Trophoblast cell (in vitro differentiated cells and primary cell): ENCODE data around the gene TBPL2. TPM values are rescaled to one million over a fixed set of nuclear protein-coding genes. Genes with fewer than 3 reads are reported as not detected.
A peak's percentile ranks its signal among the peaks of the same experiment; 100 is the strongest.

Experiments
- DNase-seq, 2 donors: peaks; one replicate each; pipeline ENCODE4 v3.0.0-alpha.2; 2016
- H2AFZ ChIP-seq: 2 replicates; pipeline ENCODE4 v1.6.1; 2013; ENCODE audit warnings: low read length, moderate library complexity, mild to moderate bottlenecking; ENCODE audit not compliant: insufficient read depth, poor library complexity
- H2AK5ac ChIP-seq: 2 replicates; pipeline ENCODE4 v1.6.1; 2013; ENCODE audit warnings: mild to moderate bottlenecking, low read length
- H2BK120ac ChIP-seq: 2 replicates; pipeline ENCODE4 v1.6.1; 2013; ENCODE audit warnings: low read length, mild to moderate bottlenecking, moderate library complexity; ENCODE audit not compliant: insufficient read depth, poor library complexity
- H2BK12ac ChIP-seq: 2 replicates; pipeline ENCODE4 v1.6.1; 2013; ENCODE audit warnings: mild to moderate bottlenecking, low read length, moderate library complexity
- H2BK5ac ChIP-seq: 2 replicates; pipeline ENCODE4 v1.6.1; 2013; ENCODE audit warnings: low read length, low read depth, moderate library complexity, mild to moderate bottlenecking; ENCODE audit not compliant: poor library complexity
- H3K14ac ChIP-seq: 2 replicates; pipeline ENCODE4 v1.6.1; 2013; ENCODE audit warnings: mild to moderate bottlenecking, low read length
- H3K18ac ChIP-seq: 2 replicates; pipeline ENCODE4 v1.6.1; 2013; ENCODE audit warnings: mild to moderate bottlenecking, low read length
- H3K23ac ChIP-seq: 2 replicates; pipeline ENCODE4 v1.6.1; 2013; ENCODE audit warnings: low read length
- H3K27ac ChIP-seq: 2 replicates; pipeline ENCODE4 v1.5.1; 2013; ENCODE audit warnings: low read depth, mild to moderate bottlenecking, inconsistent platforms, low read length, moderate library complexity
- H3K27me3 ChIP-seq: 2 replicates; pipeline ENCODE4 v1.6.1; 2013; ENCODE audit warnings: inconsistent platforms, mild to moderate bottlenecking, low read length, moderate library complexity; ENCODE audit not compliant: insufficient read depth
- H3K36me3 ChIP-seq, 2 experiments: 1 replicate in 1 of 2; 2 replicates in 1 of 2; pipeline ENCODE4 v1.6.1; 2013; ENCODE audit warnings: low read length in 2 of 2, mild to moderate bottlenecking in 2 of 2, moderate library complexity in 1 of 2; ENCODE audit not compliant: insufficient read depth in 2 of 2, control insufficient read depth in 1 of 2
- H3K4ac ChIP-seq: 2 replicates; pipeline ENCODE4 v1.6.1; 2013; ENCODE audit warnings: low read depth, mild to moderate bottlenecking, low read length, moderate library complexity
- H3K4me1 ChIP-seq, 2 experiments: 1 replicate in 1 of 2; 2 replicates in 1 of 2; pipeline ENCODE4 v1.6.1; 2013; ENCODE audit warnings: low read length in 2 of 2, mild to moderate bottlenecking in 2 of 2, moderate library complexity in 1 of 2; ENCODE audit not compliant: insufficient read depth in 2 of 2, control insufficient read depth in 1 of 2
- H3K4me2 ChIP-seq: 2 replicates; pipeline ENCODE4 v1.6.1; 2013; ENCODE audit warnings: inconsistent platforms, mild to moderate bottlenecking, low read length, moderate library complexity
- H3K4me3 ChIP-seq: 2 replicates; pipeline ENCODE4 v1.5.1; 2013; ENCODE audit warnings: mild to moderate bottlenecking, low read depth, low read length, inconsistent platforms
- H3K79me1 ChIP-seq: one replicate; pipeline ENCODE4 v1.6.1; 2013; ENCODE audit warnings: low read length
- H3K79me2 ChIP-seq: 2 replicates; pipeline ENCODE4 v1.6.1; 2013; ENCODE audit warnings: low read length, mild to moderate bottlenecking; ENCODE audit not compliant: control insufficient read depth, insufficient read depth, poor library complexity
- H3K9ac ChIP-seq: 2 replicates; pipeline ENCODE4 v1.6.1; 2013; ENCODE audit warnings: mild to moderate bottlenecking, low read length
- H3K9me3 ChIP-seq: 2 replicates; pipeline ENCODE4 v1.6.1; 2013; ENCODE audit warnings: low read depth, mild to moderate bottlenecking, control low read depth, inconsistent platforms, low read length; ENCODE audit not compliant: insufficient read depth
- H4K12ac ChIP-seq: 2 replicates; pipeline ENCODE4 v1.6.1; 2013; ENCODE audit warnings: low read depth, mild to moderate bottlenecking, low read length, moderate library complexity
- H4K8ac ChIP-seq: 2 replicates; pipeline ENCODE4 v1.6.1; 2013; ENCODE audit warnings: low read depth, mild to moderate bottlenecking, low read length, moderate library complexity
- H4K91ac ChIP-seq: one replicate; pipeline ENCODE4 v1.6.1; 2013; ENCODE audit warnings: low read depth, mild to moderate bottlenecking, low read length, moderate library complexity
- WGBS: extraction: QIAGEN DNeasy Blood & Tissue Kit; methylation state at CpG from one replicate; pipeline ENCODE4 v1.1.7; 2013; ENCODE audit warnings: missing lambda C conversion rate; ENCODE audit not compliant: insufficient read length, insufficient coverage; ENCODE audit errors: extremely low coverage; 5-methylcytosine and 5-hydroxymethylcytosine counted together
- polyA plus RNA-seq: library from polyadenylated mRNA; stranded (reverse); fragments of 200-250 nt; gene quantifications from 2 replicates; pipeline ENCODE4 v1.2.3, GENCODE V29; 2013

TBPL2 gene
- polyA plus RNA-seq = not detected in 2 replicates

DNA sequence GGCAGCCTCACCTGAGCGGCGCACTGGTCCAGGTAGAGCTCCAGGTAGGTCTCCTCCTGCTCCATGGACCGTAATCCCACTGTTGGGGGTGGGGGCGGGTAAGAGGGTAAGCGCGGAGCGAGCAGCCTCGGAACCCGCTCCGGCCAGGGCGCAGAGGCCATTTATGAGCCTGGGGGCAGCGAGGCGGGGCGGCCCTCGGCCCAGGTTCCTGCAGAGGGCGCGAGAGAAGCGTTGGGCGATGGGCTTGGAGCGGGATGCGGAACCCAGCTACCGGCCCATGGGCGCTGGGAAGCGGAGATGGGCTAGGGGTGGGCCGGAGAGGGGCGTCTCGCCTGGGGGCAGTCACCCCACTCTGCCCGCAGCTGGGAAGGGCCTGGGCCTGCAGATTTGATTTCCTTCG, at the start of gene TBPL2:
Gene TBPL2, minus strand, starts transcription at position 232 of the 400 bp plus-strand sequence. Its CDS starts 167 bp downstream, at position 65.
- no peak within 1 kb of the TSS for H2BK120ac ChIP-seq
- peaks cover 2% of the 10 kb centered on the region for H3K9me3 ChIP-seq
- H3K27me3 ChIP-seq = no peaks in the 10 kb centered on the region
- no peak within 1 kb of the TSS for H3K18ac ChIP-seq
- peak within 1 kb of the TSS; percentile 52 for H3K4me2 ChIP-seq
- no peak within 1 kb of the TSS for H2AK5ac ChIP-seq
- no peak within 1 kb of the TSS for H4K91ac ChIP-seq
- no peak within 1 kb of the TSS for H4K8ac ChIP-seq
- no peak within 1 kb of the TSS for H2AFZ ChIP-seq
- H2BK12ac ChIP-seq = no peak within 1 kb of the TSS
- H3K79me1 ChIP-seq = no peaks in the 10 kb centered on the region
- no peak within 1 kb of the TSS for H2BK5ac ChIP-seq
- no peak within 1 kb of the TSS for H3K23ac ChIP-seq
- H3K9ac ChIP-seq = no peak within 1 kb of the TSS
- no peak within 1 kb of the TSS for H4K12ac ChIP-seq
- DNase-seq = peak; percentile 37 to 60
- H3K79me2 ChIP-seq = no peaks in the 10 kb centered on the region
- no peak within 1 kb of the TSS for H3K4ac ChIP-seq
- H3K4me1 ChIP-seq = no peaks in the 10 kb centered on the region
- H3K27ac ChIP-seq = no peak within 1 kb of the TSS
- H3K36me3 ChIP-seq = no peaks in the 10 kb centered on the region
- H3K4me3 ChIP-seq = no peak within 1 kb of the TSS
- no peak within 1 kb of the TSS for H3K14ac ChIP-seq
- no CpG with 5 or more reads among the region's 29 CpGs for WGBS

DNA sequence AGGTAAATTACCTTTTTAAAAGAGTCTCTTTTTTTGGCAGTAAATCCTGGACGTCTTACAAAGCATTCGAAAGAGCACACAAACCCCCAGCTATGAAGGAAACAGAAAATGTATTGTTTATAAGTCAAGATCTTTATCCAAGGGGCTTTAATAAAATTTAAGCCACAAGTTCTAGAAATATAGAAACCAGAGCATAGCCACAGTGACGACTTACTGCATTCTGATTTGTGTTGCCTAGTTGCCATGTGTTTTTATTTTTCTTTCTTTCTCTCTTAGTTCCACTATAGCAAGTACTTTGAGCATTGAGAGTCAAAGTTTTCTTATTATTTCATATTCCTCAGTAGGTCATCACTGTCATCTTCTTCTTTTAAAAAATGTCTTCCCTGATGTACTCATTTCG, 47.8 kb upstream of the TBPL2 start:
- H3K36me3 ChIP-seq = no peaks in the 10 kb centered on the region
- H3K9me3 ChIP-seq = no peaks in the 10 kb centered on the region
- WGBS = no CpG with 5 or more reads among the region's 4 CpGs
- H2AK5ac ChIP-seq = no peak overlapping the region
- H3K4me1 ChIP-seq = no peaks in the 10 kb centered on the region
- DNase-seq = no peak
- H3K23ac ChIP-seq = no peak overlapping the region
- H2BK12ac ChIP-seq = no peak overlapping the region
- no peaks in the 10 kb centered on the region for H3K27me3 ChIP-seq
- no peak overlapping the region for H3K4me2 ChIP-seq
- no peaks in the 10 kb centered on the region for H3K79me1 ChIP-seq
- H3K27ac ChIP-seq = no peak overlapping the region
- no peak overlapping the region for H4K8ac ChIP-seq
- H3K4me3 ChIP-seq = no peak overlapping the region
- H4K12ac ChIP-seq = no peak overlapping the region
- no peak overlapping the region for H3K18ac ChIP-seq
- H4K91ac ChIP-seq = no peak overlapping the region
- H3K79me2 ChIP-seq = no peaks in the 10 kb centered on the region
- no peak overlapping the region for H3K9ac ChIP-seq
- H2AFZ ChIP-seq = no peak overlapping the region
- no peak overlapping the region for H3K4ac ChIP-seq
- no peak overlapping the region for H2BK120ac ChIP-seq
- H2BK5ac ChIP-seq = no peak overlapping the region
- no peak overlapping the region for H3K14ac ChIP-seq

DNA sequence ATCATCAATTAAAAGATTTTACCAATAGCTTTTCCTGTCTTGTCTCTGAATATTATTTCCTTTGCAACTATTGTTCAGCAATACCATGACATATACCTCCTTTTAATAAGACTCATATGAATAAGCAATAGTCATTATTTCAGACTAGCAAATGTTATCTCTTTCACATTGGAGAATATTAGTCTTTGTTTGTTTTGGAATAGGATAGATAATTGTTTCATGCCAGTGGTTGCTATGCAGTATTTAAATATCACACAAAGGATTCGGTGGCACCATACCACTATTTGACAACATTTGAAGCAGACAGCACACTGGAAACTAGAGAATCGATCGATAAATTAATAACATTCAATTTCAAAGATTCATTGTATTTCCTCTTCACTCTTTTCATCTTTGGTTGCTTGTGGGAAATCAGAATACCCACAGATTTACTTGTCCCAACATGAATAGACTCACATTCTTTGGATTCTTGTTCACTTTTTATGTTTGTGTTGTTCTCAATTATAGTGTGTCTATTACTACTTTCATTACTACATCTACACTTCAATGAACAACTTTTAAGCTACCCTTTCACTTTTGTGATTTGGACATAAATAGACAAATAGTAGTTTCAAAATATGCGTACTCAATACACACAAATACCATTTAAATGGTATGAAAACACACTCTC, 42.7 kb upstream of the TBPL2 start:
- Histone ChIP-seq H4K12ac (no peak overlapping the region), H3K4me3 (no peak overlapping the region), H2BK12ac (no peak overlapping the region), H3K27me3 (no peaks in the 10 kb centered on the region), H3K4me2 (no peak overlapping the region), H3K18ac (no peak overlapping the region), H2AK5ac (no peak overlapping the region), H3K4me1 (no peaks in the 10 kb centered on the region), H4K91ac (no peak overlapping the region), H3K27ac (no peak overlapping the region), H3K79me1 (no peaks in the 10 kb centered on the region), H3K79me2 (no peaks in the 10 kb centered on the region), H3K4ac (no peak overlapping the region), H2BK5ac (no peak overlapping the region), H4K8ac (no peak overlapping the region), H3K36me3 (no peaks in the 10 kb centered on the region), H2BK120ac (no peak overlapping the region), H3K9ac (no peak overlapping the region), H3K14ac (no peak overlapping the region), H2AFZ (no peak overlapping the region), H3K23ac (no peak overlapping the region), H3K9me3 (peaks cover 1% of the 10 kb centered on the region)
- DNase-seq = no peak
- WGBS = no CpG with 5 or more reads among the region's 4 CpGs

DNA sequence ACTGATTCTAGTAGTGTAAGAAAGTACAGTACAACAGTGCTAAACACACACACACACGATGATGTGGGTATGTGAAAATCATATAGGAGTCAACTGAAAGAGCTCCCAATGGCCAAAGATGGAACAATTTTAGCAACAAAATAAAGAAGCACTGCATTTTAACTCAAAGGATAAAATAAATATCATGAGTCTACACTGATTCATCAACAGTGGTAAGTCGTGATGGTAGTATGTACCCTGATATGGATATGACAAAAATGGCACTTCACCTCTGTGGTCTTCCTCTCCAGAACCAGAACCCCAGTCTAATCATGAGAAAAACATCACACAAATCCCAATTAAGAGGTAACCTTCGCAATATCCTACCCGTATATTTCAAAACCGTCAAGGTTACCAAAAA, 41.4 kb upstream of the TBPL2 start:
- H4K8ac ChIP-seq = no peak overlapping the region
- no peak overlapping the region for H4K91ac ChIP-seq
- H3K36me3 ChIP-seq = no peaks in the 10 kb centered on the region
- no peak overlapping the region for H2AK5ac ChIP-seq
- peaks cover 1% of the 10 kb centered on the region for H3K9me3 ChIP-seq
- H2BK5ac ChIP-seq = no peak overlapping the region
- H3K27ac ChIP-seq = no peak overlapping the region
- no peak overlapping the region for H3K9ac ChIP-seq
- H2BK12ac ChIP-seq = no peak overlapping the region
- H3K4me1 ChIP-seq = no peaks in the 10 kb centered on the region
- H3K14ac ChIP-seq = no peak overlapping the region
- no peaks in the 10 kb centered on the region for H3K79me2 ChIP-seq
- no peak overlapping the region for H3K4me3 ChIP-seq
- no peaks in the 10 kb centered on the region for H3K27me3 ChIP-seq
- no peak overlapping the region for H2BK120ac ChIP-seq
- H3K79me1 ChIP-seq = no peaks in the 10 kb centered on the region
- H3K4ac ChIP-seq = no peak overlapping the region
- DNase-seq = no peak
- H3K18ac ChIP-seq = no peak overlapping the region
- H3K23ac ChIP-seq = no peak overlapping the region
- WGBS = no CpG with 5 or more reads among the region's 5 CpGs
- no peak overlapping the region for H2AFZ ChIP-seq
- no peak overlapping the region for H4K12ac ChIP-seq
- no peak overlapping the region for H3K4me2 ChIP-seq
